Head of caudate nucleus (tissue), 42 donors: ENCODE data around the gene CREBL2.
"Not testable (repeated sequence)": the region's sequence is repeated elsewhere in the genome, so short reads cannot be mapped to it uniquely, and the experiment has no call there.

Source experiments
- DNase-seq, 42 donors: peaks; one replicate each; pipeline versions ENCODE4 v3.0.0 to v3.0.0-alpha.2; 2020 to 2021; ENCODE audit warnings: mixed read lengths in 7 of 42
- intact Hi-C: fragments of 100-400 bp; cut with DNase I; formaldehyde crosslinking; loops from one replicate; pipeline ENCODE4 v1.15.0; 2022

CREBL2 gene

GRCh38 chr12:12590961-12591360 lies 20.7 kb upstream of the CREBL2 start:
- no peak for DNase-seq
- intact Hi-C loops = no loop called here

- intact Hi-C loops = no loop called here
- DNase-seq = no peak
These were observed 18.7 kb upstream of the CREBL2 start for GRCh38 chr12:12592930-12593329.

GRCh38 chr12:12595929-12596328 lies 15.7 kb upstream of the CREBL2 start:
- not testable (repeated sequence) for DNase-seq

GRCh38 chr12:12596598-12596997 lies 15.1 kb upstream of the CREBL2 start:
- DNase-seq, intact Hi-C loops: not testable (repeated sequence)

More at GRCh38 chr12:12595929-12596328, 15.7 kb upstream of the CREBL2 start:
- intact Hi-C loops = not testable (repeated sequence)

GRCh38 chr12:12598864-12599263 lies 12.8 kb upstream of the CREBL2 start:
- no peak for DNase-seq
- intact Hi-C loops = no loop called here

GRCh38 chr12:12599750-12600643 lies 11.7 kb upstream of the CREBL2 start:
- intact Hi-C loops = no loop called here
- DNase-seq = no peak

- peak in 19 of 42 donors; percentile 10 to 55 (median 30) for DNase-seq
- intact Hi-C loops = no loop called here
These were observed 11.0 kb upstream of the CREBL2 start for GRCh38 chr12:12600659-12601058.

GRCh38 chr12:12604740-12605139 lies 6.9 kb upstream of the CREBL2 start:
- no peak for DNase-seq
- intact Hi-C loops = no loop called here

GRCh38 chr12:12606781-12607589 lies 4.7 kb upstream of the CREBL2 start:
- intact Hi-C loops = no loop called here
- peak in 6 of 42 donors; percentile 15 to 49 (median 26) for DNase-seq

- peak in 2 of 42 donors; percentile 6 to 21 for DNase-seq
- intact Hi-C loops = no loop called here
These were observed 3.1 kb upstream of the CREBL2 start for GRCh38 chr12:12608557-12608957.

GRCh38 chr12:12609692-12610091 lies 2.0 kb upstream of the CREBL2 start:
- intact Hi-C loops = loop anchor here (5.0 kb wide), 2 partner anchors 47 to 88 kb away; partner anchors contain the start of genes DUSP16 and GPR19

GRCh38 chr12:12610711-12611110 lies 965 bp upstream of the CREBL2 start:
- DNase-seq = no peak
- intact Hi-C loops = loop anchor here (5.0 kb wide), 2 partner anchors 48 to 87 kb away; partner anchors contain the start of genes DUSP16 and GPR19

More at GRCh38 chr12:12609692-12610091, 2.0 kb upstream of the CREBL2 start:
- no peak for DNase-seq

- DNase-seq = peak in 13 of 42 donors; percentile 19 to 62 (median 36)
- intact Hi-C loops = loop anchor here (5.0 kb wide), 2 partner anchors 50 to 85 kb away; partner anchors contain the start of genes DUSP16 and GPR19
These were observed 682 bp downstream of the CREBL2 start for GRCh38 chr12:12612358-12612757.

GRCh38 chr12:12613344-12613743 lies 1.7 kb downstream of the CREBL2 start:
- peak in 1 of 42 donors; percentile 13 for DNase-seq
- intact Hi-C loops = loop anchor here (5.0 kb wide), 2 partner anchors 51 to 84 kb away; partner anchors contain the start of genes DUSP16 and GPR19

- intact Hi-C loops = loop anchor here (5.0 kb wide), 2 partner anchors 52 to 83 kb away; partner anchors contain the start of genes DUSP16 and GPR19
- DNase-seq = no peak
These were observed 2.7 kb downstream of the CREBL2 start for GRCh38 chr12:12614342-12614741.

GRCh38 chr12:12616512-12617310 lies 5.0 kb downstream of the CREBL2 start:
- intact Hi-C loops = no loop called here
- peak in 2 of 42 donors; percentile 11 to 21 for DNase-seq

GRCh38 chr12:12618064-12618463 lies 6.4 kb downstream of the CREBL2 start:
- DNase-seq, intact Hi-C loops: not testable (repeated sequence)

- intact Hi-C loops = no loop called here
- DNase-seq = no peak
These were observed 9.1 kb downstream of the CREBL2 start for GRCh38 chr12:12620730-12621315.
